Heart left ventricle (tissue), 16 donors: Measurements from ENCODE around the gene SCP2. TPM values are rescaled to one million over a fixed set of nuclear protein-coding genes. Genes with fewer than 3 reads are reported as not detected.
A peak's percentile ranks its signal among the peaks of the same experiment; 100 is the strongest.

ENCODE experiments used
- ATAC-seq, 4 donors: fragments of 200-7000 bp; cut with Tn5 transposase; one replicate each; pipeline ENCODE4 v1.9.1; 2020 to 2022; ENCODE audit warnings: moderate library complexity in 4 of 4, mild to moderate bottlenecking in 3 of 4, moderate number of reproducible peaks in 1 of 4
- DNase-seq, 5 donors: peaks; one replicate each; pipeline ENCODE4 v3.0.0-alpha.2; 2020
- H3K27ac ChIP-seq, 12 donors: fragments of 200-600 bp; sonication (generic) in 4 of 12; one replicate each; pipeline versions ENCODE4 v1.5.0 to v1.8.0; 2016 to 2022; ENCODE audit warnings: mild to moderate bottlenecking in 2 of 12
- H3K27me3 ChIP-seq, 9 donors: fragments of 200-600 bp; sonication (generic) in 2 of 9; one replicate each; pipeline versions ENCODE4 v1.5.1 to v1.8.0; 2016 to 2022; ENCODE audit warnings: mild to moderate bottlenecking in 3 of 9
- H3K36me3 ChIP-seq, 9 donors: fragments of 200-600 bp; sonication (generic) in 2 of 9; one replicate each; pipeline versions ENCODE4 v1.5.0 to v1.8.0; 2018 to 2022; ENCODE audit warnings: mild to moderate bottlenecking in 2 of 9
- H3K4me1 ChIP-seq, 12 donors: fragments of 200-600 bp; sonication (generic) in 4 of 12; one replicate each; pipeline versions ENCODE4 v1.5.0 to v1.8.0; 2016 to 2022; ENCODE audit warnings: mild to moderate bottlenecking in 3 of 12
- H3K4me3 ChIP-seq, 12 donors: fragments of 200-600 bp; sonication (generic) in 4 of 12; one replicate each; pipeline versions ENCODE4 v1.5.0 to v1.8.0; 2017 to 2022; ENCODE audit warnings: mild to moderate bottlenecking in 9 of 12, moderate library complexity in 4 of 12
- H3K9me3 ChIP-seq, 12 donors: fragments of 200-600 bp; sonication (generic) in 4 of 12; one replicate each; pipeline versions ENCODE4 v1.5.0 to v1.8.0; 2016 to 2022; ENCODE audit warnings: mild to moderate bottlenecking in 1 of 12
- CTCF ChIP-seq, 12 donors: fragments of 200-600 bp; sonication (generic) in 4 of 12; IDR thresholded peaks; one replicate each; pipeline versions ENCODE4 v1.5.0 to v1.8.0; 2018 to 2022; ENCODE audit warnings: antibody characterized with exemption in 12 of 12, mild to moderate bottlenecking in 5 of 12
- POLR2A ChIP-seq, 2 donors: fragments of 450-650 bp; IDR thresholded peaks; one replicate each; pipeline ENCODE4 v1.6.1; 2017; ENCODE audit warnings: antibody characterized with exemption in 2 of 2, mild to moderate bottlenecking in 2 of 2, moderate library complexity in 2 of 2
- WGBS, 4 donors: extraction: QIAGEN DNeasy Blood & Tissue Kit in 2 of 4; methylation state at CpG; one replicate each; pipeline versions ENCODE4 v1.1.5 to v1.1.7; 2013 to 2018; 5-methylcytosine and 5-hydroxymethylcytosine counted together
- intact Hi-C, 10 donors: fragments of 100-400 bp; cut with DNase I; formaldehyde crosslinking; loops; one replicate each; pipeline versions ENCODE4 v1.11.1 to v1.14.2; 2022
- polyA plus RNA-seq, 2 donors: library from polyadenylated mRNA; stranded (reverse); fragments of 200-250 nt; gene quantifications; one replicate each; pipeline ENCODE4 v1.2.3, GENCODE V29; 2013
- total RNA-seq, 9 donors: library from RNA; depleted of rRNA in 2 of 9; stranded (reverse); fragments of >200 nt in 2 of 9; fragmentation: NEBNext Ultra II Directional in 3 of 9; extraction: Animal tissue kit (Norgen Biotek cat#: 25700) in 3 of 9; gene quantifications; one replicate each; pipeline versions ENCODE4 v1.1.0 to v1.2.4, GENCODE V29; 2016 to 2023
- donor health status: ischemic (EF 13 %, LVEDD 7.1; RV severe dilation, severe dysfunction).
- donor health status: healthy with polysubstance abuse.
- donor health status: DM: no; HTN: yes; CAD: no.
- donor health status: DM: no; HTN: no; CAD: no.
- donor health status: ischemic (EF 25% LVEDD 6.9; RV normal size, moderate dysfunction).
- donor health status: ischemic (EF 25% LVEDD 5.7; RV mildly dilated, moderate dysfunction).
- donor health status: healthy.
- donor health status: DM: yes; HTN: yes; CAD: no.
- donor health status: ischemic (EF 35%, LVEDD 5.7; RV mildly dilated, moderate dysfunction).
- donor health status: nonischemic (EF 11% LVEDD 7.7; RV severe dilation, severe dysfunction).
- donor health status: DM: yes; HTN: yes; CAD: no.
- donor health status: PGD.
- donor health status: ischemic (EF 29% LVEDD 5.4; RV normal size, mild dysfunction).
- donor health status: nonischemic (EF 23%, LVEDD 6.1; RV moderate dilation, normal function).

The SCP2 gene
- total and polyA plus RNA-seq, 11 donors, result 83.4 to 143 (median 132) TPM

DNA sequence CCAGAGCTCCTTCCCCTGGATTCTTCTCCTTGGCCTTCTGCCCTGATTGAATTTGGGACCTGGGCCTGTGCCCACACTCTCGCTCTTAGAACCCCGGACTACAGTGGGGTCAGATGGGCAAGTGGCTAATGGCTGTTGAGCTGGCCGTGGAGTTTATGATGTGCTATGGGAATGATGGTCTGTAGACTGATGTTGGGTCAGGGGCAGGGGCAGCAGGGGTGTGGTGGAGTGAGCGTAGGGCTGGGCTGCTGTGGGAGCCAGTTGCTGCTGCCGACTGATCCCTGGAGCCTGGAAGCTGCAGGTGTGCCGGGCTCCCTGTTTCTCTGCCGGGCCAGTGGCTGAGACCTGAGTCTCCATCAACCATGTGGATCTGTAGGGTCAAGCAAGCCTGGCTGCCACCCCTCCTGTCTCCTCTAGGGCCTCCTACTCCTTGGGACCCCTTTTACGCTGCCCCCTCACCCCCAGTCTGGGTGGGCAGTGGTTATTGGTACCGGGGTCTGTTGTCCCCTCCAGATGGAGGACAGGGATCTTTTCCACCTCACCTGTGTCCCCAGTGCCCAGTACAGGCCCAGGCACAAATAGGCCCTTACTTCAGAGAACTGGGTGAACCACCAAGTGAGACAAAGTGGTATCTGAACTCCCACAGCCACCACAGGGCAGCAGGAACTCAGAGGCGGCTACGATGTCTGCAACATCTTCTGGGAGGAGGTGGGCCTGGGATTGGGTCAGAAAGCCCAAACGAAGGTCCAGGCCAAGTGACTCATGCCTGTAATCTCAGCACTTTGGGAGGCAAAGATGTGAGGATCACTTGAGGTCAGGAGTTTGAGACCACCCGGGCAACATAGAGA is 140.0 kb downstream of the SCP2 start:
- peaks cover 0 to 15% (median 10%) of the 10 kb centered on the region in 12 donors for H3K4me1 ChIP-seq
- intact Hi-C loops, result loop anchor here in 2 of 10 donors (10.0 kb wide), 3 partner anchors 58 to 118 kb away; no protein-coding TSS in a partner anchor
- DNase-seq (peak in 2 of 5 donors; percentile 31 to 51), ATAC-seq (peak in 1 of 4 donors; percentile 48)
- TF ChIP-seq CTCF (IDR thresholded peaks at IDR 0.05) (no peak), POLR2A (IDR thresholded peaks at IDR 0.05) (no peak)
- H3K27ac ChIP-seq, result peak overlapping the region in 1 of 12 donors; percentile 31
- no peaks in the 10 kb centered on the region for H3K9me3 ChIP-seq
- peaks cover 0 to 18% (median 0%) of the 10 kb centered on the region in 9 donors for H3K36me3 ChIP-seq
- H3K27me3 ChIP-seq, result peaks cover 0 to 13% (median 0%) of the 10 kb centered on the region in 9 donors
- no peak overlapping the region for H3K4me3 ChIP-seq
- 83 to 85% (median 84%) methylated on average over 11 to 13 of the region's 13 CpGs for WGBS, 4 donors

DNA sequence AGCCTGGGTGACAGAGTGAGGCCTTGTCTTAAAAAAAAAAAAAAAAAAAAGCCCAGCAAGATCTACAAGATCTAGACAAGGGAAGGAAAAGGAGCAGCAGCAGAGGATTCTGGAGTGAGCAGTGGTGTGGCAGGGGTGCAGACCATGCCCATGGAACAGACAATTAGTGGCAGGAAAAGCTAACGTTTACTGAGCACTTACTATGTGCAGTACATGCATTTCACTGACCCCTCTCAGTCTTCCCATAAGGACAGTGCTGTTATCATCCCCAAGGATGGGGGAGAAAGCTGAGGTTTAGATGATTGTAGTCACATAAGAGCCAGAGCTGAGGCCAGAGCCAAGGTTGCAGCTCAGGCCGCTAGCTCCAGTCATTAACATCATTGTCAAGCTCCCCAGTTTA is 140.8 kb downstream of the SCP2 start:
- ATAC-seq, result no peak
- H3K4me1 ChIP-seq, result peaks cover 0 to 10% (median 3%) of the 10 kb centered on the region in 12 donors
- TF ChIP-seq CTCF (IDR thresholded peaks at IDR 0.05), result no peak
- TF ChIP-seq POLR2A (IDR thresholded peaks at IDR 0.05), result no peak
- WGBS, 4 donors, result 80 to 95% (median 92%) methylated on average over 1 to 2 of the region's 2 CpGs
- peaks cover 0 to 20% (median 0%) of the 10 kb centered on the region in 9 donors for H3K36me3 ChIP-seq
- peaks cover 0 to 5% (median 0%) of the 10 kb centered on the region in 9 donors for H3K27me3 ChIP-seq
- no peak overlapping the region for H3K4me3 ChIP-seq
- intact Hi-C loops, result loop anchor here in 2 of 10 donors (10.0 kb wide), 3 partner anchors 57 to 117 kb away; no protein-coding TSS in a partner anchor
- H3K9me3 ChIP-seq, result no peaks in the 10 kb centered on the region
- no peak for DNase-seq
- H3K27ac ChIP-seq, result no peak overlapping the region

DNA sequence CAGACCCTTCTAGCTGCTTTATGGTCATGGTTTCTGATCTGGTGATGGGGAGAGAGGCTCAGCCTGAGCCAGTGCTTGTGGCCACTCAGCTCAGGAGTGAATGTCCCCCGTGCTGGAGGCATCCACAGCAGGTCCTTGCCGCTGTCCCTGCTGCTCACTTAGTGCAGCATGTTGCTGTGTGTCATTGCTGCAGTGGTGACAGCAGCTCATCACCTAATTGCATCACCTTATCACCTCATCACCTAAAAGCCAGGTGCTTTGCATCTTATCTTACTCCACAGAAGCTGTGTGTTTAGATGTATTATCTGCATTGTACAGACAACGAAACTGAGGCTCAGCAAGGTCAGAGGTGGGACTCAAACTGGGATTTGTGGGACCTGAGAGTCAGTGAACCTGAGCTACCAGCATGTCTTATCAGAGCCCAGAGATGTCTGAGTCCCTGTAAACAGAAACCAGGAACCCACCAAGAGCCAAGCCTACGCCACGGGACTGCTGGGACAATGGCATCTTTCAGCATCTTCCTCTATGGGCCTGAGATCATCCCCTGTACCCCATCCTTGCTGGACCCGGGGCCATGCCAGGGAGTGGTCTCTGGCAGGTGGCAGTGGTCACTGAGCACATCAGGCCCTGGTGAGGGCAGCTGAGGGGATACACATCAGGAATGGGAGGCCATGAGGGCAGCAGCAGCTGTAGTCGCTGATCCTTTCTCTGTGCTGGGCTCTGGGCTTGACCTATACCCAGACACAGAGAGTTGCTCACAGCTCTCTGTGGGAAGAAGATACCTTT is 141.4 kb downstream of the SCP2 start:
- ATAC-seq (no peak), DNase-seq (peak in 2 of 5 donors; percentile 13 to 19)
- intact Hi-C loops, result loop anchor here in 2 of 10 donors (10.0 kb wide), 3 partner anchors 56 to 116 kb away; no protein-coding TSS in a partner anchor
- no peaks in the 10 kb centered on the region for H3K9me3 ChIP-seq
- H3K27ac ChIP-seq, result no peak overlapping the region
- H3K36me3 ChIP-seq, result peaks cover 0 to 23% (median 0%) of the 10 kb centered on the region in 9 donors
- TF ChIP-seq CTCF (IDR thresholded peaks at IDR 0.05), result no peak
- TF ChIP-seq POLR2A (IDR thresholded peaks at IDR 0.05), result no peak
- no peak overlapping the region for H3K4me3 ChIP-seq
- 86 to 98% (median 92%) methylated on average over 6 to 7 of the region's 7 CpGs for WGBS, 4 donors
- H3K27me3 ChIP-seq, result no peaks in the 10 kb centered on the region
- peaks cover 0 to 16% (median 0%) of the 10 kb centered on the region in 12 donors for H3K4me1 ChIP-seq
